OCI-LY3 (cell line): ENCODE results near the gene SRP68.

Source experiments
- H2AFZ ChIP-seq: fragments of 200-600, 300-600 bp; shearing (Covaris generic); 2 replicates; pipeline ENCODE4 v1.6.0; 2014; ENCODE audit warnings: antibody characterized with exemption, low read depth, low read length
- H3K27ac ChIP-seq: fragments of 200-600, 300-600 bp; sonication (generic); 2 replicates; pipeline ENCODE4 v1.5.1; 2014; ENCODE audit warnings: mild to moderate bottlenecking, low read length, moderate library complexity, mixed read lengths
- H3K27me3 ChIP-seq: fragments of 200-600, 300-600 bp; sonication (generic); 2 replicates; pipeline ENCODE4 v1.6.1; 2014; ENCODE audit warnings: low read depth, low read length, mixed read lengths
- H3K36me3 ChIP-seq: fragments of 200-600, 300-600 bp; sonication (generic); replicated peaks from 2 replicates; pipeline ENCODE3; 2014; ENCODE audit warnings: low read depth, low read length, mixed read lengths
- H3K4me1 ChIP-seq: fragments of 300-600, 200-600 bp; sonication (generic); 2 replicates; pipeline ENCODE4 v1.6.1; 2014; ENCODE audit warnings: low read length, mixed read lengths
- H3K4me2 ChIP-seq: fragments of 200-600, 300-600 bp; sonication (generic); 2 replicates; pipeline ENCODE4 v1.6.1; 2014; ENCODE audit warnings: low read length, mixed read lengths
- H3K4me3 ChIP-seq: fragments of 300-600, 200-600 bp; sonication (generic); 2 replicates; pipeline ENCODE4 v1.5.1; 2014; ENCODE audit warnings: antibody characterized with exemption, mild to moderate bottlenecking, low read length, moderate library complexity
- H3K79me2 ChIP-seq: fragments of 300-600, 200-600 bp; shearing (Covaris generic); 2 replicates; pipeline ENCODE4 v1.6.1; 2014; ENCODE audit warnings: mild to moderate bottlenecking, low read length, mixed read lengths
- H3K9ac ChIP-seq: fragments of 300-600, 200-600 bp; shearing (Covaris generic); 2 replicates; pipeline ENCODE4 v1.6.0; 2014; ENCODE audit warnings: mild to moderate bottlenecking, low read length, moderate library complexity
- H3K9me3 ChIP-seq: fragments of 200-600, 300-600 bp; shearing (Covaris generic); 2 replicates; pipeline ENCODE4 v1.6.1; 2014; ENCODE audit warnings: low read length, mixed read lengths; ENCODE audit not compliant: insufficient read depth
- H4K20me1 ChIP-seq: fragments of 200-600, 300-600 bp; sonication (generic); 2 replicates; pipeline ENCODE4 v1.6.1; 2016; ENCODE audit warnings: low read length, mixed read lengths; ENCODE audit not compliant: insufficient read depth
- EZH2phosphoT487 ChIP-seq: fragments of 200-600 bp; shearing (Covaris generic); IDR thresholded peaks from 2 replicates; pipeline ENCODE4 v1.6.1; 2018; ENCODE audit warnings: antibody characterized with exemption, mixed run types, low read depth
- TF ChIP-seq, protein P1 (sequence below): fragments of 200-600, 300-600 bp; sonication (generic); IDR thresholded peaks from 2 replicates; pipeline ENCODE4 v1.5.1; 2014; ENCODE audit warnings: antibody characterized with exemption, low read length, low read depth

SRP68 gene

DNA sequence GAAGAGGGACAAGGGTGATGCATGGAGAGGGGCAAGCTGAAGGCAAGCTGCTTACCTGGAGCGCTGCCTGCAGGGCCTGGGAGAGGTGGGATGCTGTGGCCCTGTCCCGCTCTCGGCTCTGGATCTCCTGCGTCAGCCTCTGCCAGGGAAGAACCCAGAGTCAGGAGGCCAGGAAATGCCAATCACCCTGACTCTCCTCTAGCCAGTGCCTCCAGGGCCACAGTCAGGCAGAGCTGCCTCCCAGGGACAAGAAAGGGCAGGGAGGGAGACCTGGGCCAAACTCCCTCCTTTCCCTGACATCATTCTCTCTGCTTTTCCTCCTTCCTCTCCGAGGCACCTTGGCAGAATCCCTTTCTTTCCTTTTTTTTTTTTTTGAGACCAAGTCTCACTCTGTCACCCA is 60.4 kb downstream of the SRP68 start:
- H3K4me3 ChIP-seq: no peak overlapping the region
- no peaks in the 10 kb centered on the region for H4K20me1 ChIP-seq
- H3K4me1 ChIP-seq: peaks cover 7% of the 10 kb centered on the region; the same call in 1 of the 2 replicates
- H3K36me3 ChIP-seq: no peaks in the 10 kb centered on the region
- H2AFZ ChIP-seq: no peak overlapping the region
- H3K9me3 ChIP-seq: no peaks in the 10 kb centered on the region
- H3K4me2 ChIP-seq: no peak overlapping the region
- H3K27me3 ChIP-seq: no peaks in the 10 kb centered on the region
- H3K9ac ChIP-seq: no peak overlapping the region
- TF ChIP-seq, protein P1, sequence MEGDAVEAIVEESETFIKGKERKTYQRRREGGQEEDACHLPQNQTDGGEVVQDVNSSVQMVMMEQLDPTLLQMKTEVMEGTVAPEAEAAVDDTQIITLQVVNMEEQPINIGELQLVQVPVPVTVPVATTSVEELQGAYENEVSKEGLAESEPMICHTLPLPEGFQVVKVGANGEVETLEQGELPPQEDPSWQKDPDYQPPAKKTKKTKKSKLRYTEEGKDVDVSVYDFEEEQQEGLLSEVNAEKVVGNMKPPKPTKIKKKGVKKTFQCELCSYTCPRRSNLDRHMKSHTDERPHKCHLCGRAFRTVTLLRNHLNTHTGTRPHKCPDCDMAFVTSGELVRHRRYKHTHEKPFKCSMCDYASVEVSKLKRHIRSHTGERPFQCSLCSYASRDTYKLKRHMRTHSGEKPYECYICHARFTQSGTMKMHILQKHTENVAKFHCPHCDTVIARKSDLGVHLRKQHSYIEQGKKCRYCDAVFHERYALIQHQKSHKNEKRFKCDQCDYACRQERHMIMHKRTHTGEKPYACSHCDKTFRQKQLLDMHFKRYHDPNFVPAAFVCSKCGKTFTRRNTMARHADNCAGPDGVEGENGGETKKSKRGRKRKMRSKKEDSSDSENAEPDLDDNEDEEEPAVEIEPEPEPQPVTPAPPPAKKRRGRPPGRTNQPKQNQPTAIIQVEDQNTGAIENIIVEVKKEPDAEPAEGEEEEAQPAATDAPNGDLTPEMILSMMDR: no peak
- no peak for TF ChIP-seq EZH2phosphoT487
- no peak overlapping the region for H3K27ac ChIP-seq
- H3K79me2 ChIP-seq: no peaks in the 10 kb centered on the region

GRCh38 chr17:76009969-76010661 is 62.2 kb downstream of the SRP68 start:
- Histone ChIP-seq H3K4me3 (no peak overlapping the region), H4K20me1 (no peaks in the 10 kb centered on the region), H3K79me2 (no peaks in the 10 kb centered on the region), H3K9ac (no peak overlapping the region), H3K4me1 (peaks cover 7% of the 10 kb centered on the region; the same call in 1 of the 2 replicates), H2AFZ (no peak overlapping the region), H3K9me3 (no peaks in the 10 kb centered on the region), H3K27ac (no peak overlapping the region), H3K27me3 (no peaks in the 10 kb centered on the region), H3K4me2 (no peak overlapping the region), H3K36me3 (no peaks in the 10 kb centered on the region)
- no peak for TF ChIP-seq EZH2phosphoT487
- TF ChIP-seq, protein P1: no peak

GRCh38 chr17:76009447-76009846 is 62.9 kb downstream of the SRP68 start:
- Histone ChIP-seq H3K27ac (no peak overlapping the region), H3K36me3 (no peaks in the 10 kb centered on the region), H3K9ac (no peak overlapping the region), H3K9me3 (no peaks in the 10 kb centered on the region), H2AFZ (no peak overlapping the region), H3K27me3 (no peaks in the 10 kb centered on the region), H3K79me2 (no peaks in the 10 kb centered on the region), H3K4me3 (no peak overlapping the region), H4K20me1 (no peaks in the 10 kb centered on the region), H3K4me2 (no peak overlapping the region), H3K4me1 (peaks cover 6% of the 10 kb centered on the region; the same call in 1 of the 2 replicates)
- TF ChIP-seq, protein P1: no peak
- TF ChIP-seq EZH2phosphoT487: no peak

DNA sequence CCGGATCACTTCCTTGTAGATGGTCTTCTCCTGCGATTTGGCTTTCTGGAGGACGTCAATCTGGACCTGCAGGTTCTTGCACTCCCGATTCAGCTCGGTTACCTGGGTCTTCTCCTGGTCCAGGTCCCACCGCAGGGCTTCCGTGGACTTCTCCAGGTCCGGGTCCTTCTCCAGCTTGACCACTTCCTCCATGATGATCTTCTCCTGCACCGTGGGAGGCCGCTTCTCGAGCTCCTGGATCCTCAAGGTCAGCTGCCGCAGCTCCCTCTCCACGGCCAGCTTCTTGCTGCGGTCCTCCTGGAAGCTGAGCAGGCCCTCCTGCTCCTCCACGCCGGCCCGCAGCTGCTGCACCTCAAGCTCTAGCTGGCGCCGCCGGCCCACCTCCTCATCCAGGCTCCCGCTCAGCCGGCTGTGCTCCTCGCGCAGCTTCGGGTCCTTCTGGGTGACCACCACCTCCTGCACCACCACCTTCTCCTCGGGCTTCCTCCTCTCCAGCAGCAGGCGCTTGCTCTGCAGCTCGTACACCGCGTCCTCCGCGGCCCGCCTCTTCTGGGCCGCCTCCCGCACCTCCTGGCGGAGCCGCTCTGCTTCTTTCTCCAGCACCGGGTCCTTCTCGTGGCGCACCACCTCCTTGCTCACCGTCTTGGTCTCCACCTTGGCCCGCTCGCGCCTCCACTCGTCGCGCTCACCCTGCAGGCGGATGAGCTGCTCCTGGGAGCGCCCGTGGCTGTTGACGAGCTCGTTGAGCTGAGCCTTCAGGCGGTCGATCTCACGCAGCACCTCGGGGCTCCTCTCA is 63.5 kb downstream of the SRP68 start:
- no peak overlapping the region for H3K9ac ChIP-seq

More for the DNA sequence above, 63.5 kb downstream of the SRP68 start:
- Histone ChIP-seq H3K9me3 (no peaks in the 10 kb centered on the region), H3K27ac (no peak overlapping the region), H4K20me1 (no peaks in the 10 kb centered on the region), H3K4me3 (no peak overlapping the region), H3K36me3 (no peaks in the 10 kb centered on the region), H3K27me3 (no peaks in the 10 kb centered on the region), H3K4me2 (no peak overlapping the region), H3K79me2 (no peaks in the 10 kb centered on the region), H2AFZ (no peak overlapping the region), H3K4me1 (peaks cover under 1% of the 10 kb centered on the region; the same call in 1 of the 2 replicates)
- TF ChIP-seq, protein P1: no peak
- no peak for TF ChIP-seq EZH2phosphoT487
